Measurements from ENCODE around the gene UBXN6.

UBXN6 gene

GRCh38 chr19:4499318-4499717, 41.7 kb upstream of the UBXN6 start:
- Histone ChIP-seq H3K4me3 (replicated peaks; ENCODE audit: insufficient read depth, low read length) (no peak overlapping the region), H3K27me3 (ENCODE audit: insufficient read depth, poor library complexity, severe bottlenecking) (no peaks in the 10 kb centered on the region), H3K27ac (replicated peaks) (no peak overlapping the region)
- no peak for DNase-seq (ENCODE audit: low read depth in 1 of 2, low spot score in 1 of 2)
- TF ChIP-seq POLR2AphosphoS5 (IDR thresholded peaks at IDR 0.05; ENCODE audit: low read depth) (no peak), GABPA (IDR thresholded peaks at IDR 0.05; ENCODE audit: low read depth) (no peak), SPI1 (IDR thresholded peaks at IDR 0.05; ENCODE audit: borderline replicate concordance, low read depth) (no peak)
- TF ChIP-seq, protein P1, sequence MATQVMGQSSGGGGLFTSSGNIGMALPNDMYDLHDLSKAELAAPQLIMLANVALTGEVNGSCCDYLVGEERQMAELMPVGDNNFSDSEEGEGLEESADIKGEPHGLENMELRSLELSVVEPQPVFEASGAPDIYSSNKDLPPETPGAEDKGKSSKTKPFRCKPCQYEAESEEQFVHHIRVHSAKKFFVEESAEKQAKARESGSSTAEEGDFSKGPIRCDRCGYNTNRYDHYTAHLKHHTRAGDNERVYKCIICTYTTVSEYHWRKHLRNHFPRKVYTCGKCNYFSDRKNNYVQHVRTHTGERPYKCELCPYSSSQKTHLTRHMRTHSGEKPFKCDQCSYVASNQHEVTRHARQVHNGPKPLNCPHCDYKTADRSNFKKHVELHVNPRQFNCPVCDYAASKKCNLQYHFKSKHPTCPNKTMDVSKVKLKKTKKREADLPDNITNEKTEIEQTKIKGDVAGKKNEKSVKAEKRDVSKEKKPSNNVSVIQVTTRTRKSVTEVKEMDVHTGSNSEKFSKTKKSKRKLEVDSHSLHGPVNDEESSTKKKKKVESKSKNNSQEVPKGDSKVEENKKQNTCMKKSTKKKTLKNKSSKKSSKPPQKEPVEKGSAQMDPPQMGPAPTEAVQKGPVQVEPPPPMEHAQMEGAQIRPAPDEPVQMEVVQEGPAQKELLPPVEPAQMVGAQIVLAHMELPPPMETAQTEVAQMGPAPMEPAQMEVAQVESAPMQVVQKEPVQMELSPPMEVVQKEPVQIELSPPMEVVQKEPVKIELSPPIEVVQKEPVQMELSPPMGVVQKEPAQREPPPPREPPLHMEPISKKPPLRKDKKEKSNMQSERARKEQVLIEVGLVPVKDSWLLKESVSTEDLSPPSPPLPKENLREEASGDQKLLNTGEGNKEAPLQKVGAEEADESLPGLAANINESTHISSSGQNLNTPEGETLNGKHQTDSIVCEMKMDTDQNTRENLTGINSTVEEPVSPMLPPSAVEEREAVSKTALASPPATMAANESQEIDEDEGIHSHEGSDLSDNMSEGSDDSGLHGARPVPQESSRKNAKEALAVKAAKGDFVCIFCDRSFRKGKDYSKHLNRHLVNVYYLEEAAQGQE (IDR thresholded peaks at IDR 0.05; ENCODE audit: insufficient replicate concordance, low read depth) = no peak
- TF ChIP-seq, protein P2, sequence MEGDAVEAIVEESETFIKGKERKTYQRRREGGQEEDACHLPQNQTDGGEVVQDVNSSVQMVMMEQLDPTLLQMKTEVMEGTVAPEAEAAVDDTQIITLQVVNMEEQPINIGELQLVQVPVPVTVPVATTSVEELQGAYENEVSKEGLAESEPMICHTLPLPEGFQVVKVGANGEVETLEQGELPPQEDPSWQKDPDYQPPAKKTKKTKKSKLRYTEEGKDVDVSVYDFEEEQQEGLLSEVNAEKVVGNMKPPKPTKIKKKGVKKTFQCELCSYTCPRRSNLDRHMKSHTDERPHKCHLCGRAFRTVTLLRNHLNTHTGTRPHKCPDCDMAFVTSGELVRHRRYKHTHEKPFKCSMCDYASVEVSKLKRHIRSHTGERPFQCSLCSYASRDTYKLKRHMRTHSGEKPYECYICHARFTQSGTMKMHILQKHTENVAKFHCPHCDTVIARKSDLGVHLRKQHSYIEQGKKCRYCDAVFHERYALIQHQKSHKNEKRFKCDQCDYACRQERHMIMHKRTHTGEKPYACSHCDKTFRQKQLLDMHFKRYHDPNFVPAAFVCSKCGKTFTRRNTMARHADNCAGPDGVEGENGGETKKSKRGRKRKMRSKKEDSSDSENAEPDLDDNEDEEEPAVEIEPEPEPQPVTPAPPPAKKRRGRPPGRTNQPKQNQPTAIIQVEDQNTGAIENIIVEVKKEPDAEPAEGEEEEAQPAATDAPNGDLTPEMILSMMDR (IDR thresholded peaks at IDR 0.05; ENCODE audit: insufficient read depth, low read length) = no peak

DNA sequence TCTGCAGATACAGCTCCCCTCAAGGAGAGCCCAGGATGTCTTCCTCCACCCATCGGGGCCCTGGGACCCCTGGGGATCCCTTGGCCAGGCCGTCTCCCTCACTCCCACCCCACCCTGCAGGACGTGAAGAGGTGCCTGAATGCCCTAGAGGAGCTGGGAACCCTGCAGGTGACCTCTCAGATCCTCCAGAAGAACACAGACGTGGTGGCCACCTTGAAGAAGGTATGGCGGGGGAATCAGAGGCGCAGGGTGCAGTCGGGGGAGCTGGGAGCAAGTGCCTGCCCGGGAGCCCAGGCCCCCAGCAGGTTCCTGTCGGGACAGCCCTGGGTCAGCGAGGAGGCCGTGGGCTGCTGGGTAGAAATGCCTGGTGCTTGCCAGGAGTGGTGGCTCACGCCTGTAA, 41.1 kb upstream of the UBXN6 start:
- no peak overlapping the region for H3K27ac ChIP-seq (replicated peaks)
- H3K4me3 ChIP-seq (replicated peaks; ENCODE audit: insufficient read depth, low read length) = no peak overlapping the region
- no peak for DNase-seq (ENCODE audit: low read depth in 1 of 2, low spot score in 1 of 2)
- TF ChIP-seq, protein P2 (IDR thresholded peaks at IDR 0.05; ENCODE audit: insufficient read depth, low read length) = no peak
- TF ChIP-seq POLR2AphosphoS5 (IDR thresholded peaks at IDR 0.05; ENCODE audit: low read depth) = no peak
- no peaks in the 10 kb centered on the region for H3K27me3 ChIP-seq (ENCODE audit: insufficient read depth, poor library complexity, severe bottlenecking)

- TF ChIP-seq, protein P1 (IDR thresholded peaks at IDR 0.05; ENCODE audit: insufficient replicate concordance, low read depth) = no peak
- H3K27ac ChIP-seq (replicated peaks) = no peak overlapping the region
- no peak overlapping the region for H3K4me3 ChIP-seq (replicated peaks; ENCODE audit: insufficient read depth, low read length)
- no peaks in the 10 kb centered on the region for H3K27me3 ChIP-seq (ENCODE audit: insufficient read depth, poor library complexity, severe bottlenecking)
- no peak for DNase-seq (ENCODE audit: low read depth in 1 of 2, low spot score in 1 of 2)
These were observed 40.3 kb upstream of the UBXN6 start for GRCh38 chr19:4497770-4498389.

DNA sequence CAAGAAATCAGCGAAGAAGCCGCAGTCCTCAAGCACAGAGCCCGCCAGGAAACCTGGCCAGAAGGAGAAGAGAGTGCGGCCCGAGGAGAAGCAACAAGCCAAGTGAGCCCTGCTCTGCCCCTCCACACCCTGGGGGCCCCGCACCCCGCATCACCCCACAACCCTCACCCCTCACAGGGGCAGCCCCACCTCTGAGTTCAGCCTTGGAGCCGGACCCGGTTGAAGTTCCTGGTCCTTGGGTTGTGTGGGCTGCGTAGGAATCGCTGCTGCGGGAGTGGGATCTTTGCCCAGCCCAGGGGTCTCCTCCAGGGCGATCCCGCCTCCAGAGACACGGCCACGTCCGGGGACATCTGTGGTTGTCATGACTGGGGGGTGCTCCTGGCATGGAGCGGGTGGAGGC, 38.7 kb upstream of the UBXN6 start:
- Histone ChIP-seq H3K27ac (replicated peaks) (no peak overlapping the region), H3K27me3 (ENCODE audit: insufficient read depth, poor library complexity, severe bottlenecking) (no peaks in the 10 kb centered on the region), H3K4me3 (replicated peaks; ENCODE audit: insufficient read depth, low read length) (no peak overlapping the region)
- no peak for DNase-seq (ENCODE audit: low read depth in 1 of 2, low spot score in 1 of 2)
- TF ChIP-seq, protein P1 (IDR thresholded peaks at IDR 0.05; ENCODE audit: insufficient replicate concordance, low read depth) = no peak
- TF ChIP-seq POLR2AphosphoS5 (IDR thresholded peaks at IDR 0.05; ENCODE audit: low read depth) (no peak), GABPA (IDR thresholded peaks at IDR 0.05; ENCODE audit: low read depth) (no peak), SPI1 (IDR thresholded peaks at IDR 0.05; ENCODE audit: borderline replicate concordance, low read depth) (no peak)
- TF ChIP-seq, protein P2 (IDR thresholded peaks at IDR 0.05; ENCODE audit: insufficient read depth, low read length) = no peak
